Measurements from ENCODE around the gene STIM1.

The STIM1 gene

GRCh38 chr11:3962406-3962840 is 107.0 kb downstream of the STIM1 start:
- H3K36me3 ChIP-seq (ENCODE audit: control insufficient read depth, low read length) = no peaks in the 10 kb centered on the region
- TF ChIP-seq CTCF (IDR thresholded peaks at IDR 0.05; ENCODE audit: low read depth, low read length, poor library complexity, severe bottlenecking) (no peak), EZH2phosphoT487 (IDR thresholded peaks at IDR 0.05; ENCODE audit: borderline replicate concordance, low read length) (no peak)
- H3K9me2 ChIP-seq (replicated peaks; ENCODE audit: control insufficient read depth, low read length) = no peaks in the 10 kb centered on the region
- H3K79me2 ChIP-seq (ENCODE audit: control insufficient read depth, low read length) = 0 out of 2 replicates have a peak, but pooled peaks cover 2% of the 10 kb centered on the region
- H3F3A ChIP-seq (ENCODE audit: control insufficient read depth, insufficient read depth) = no peaks in the 10 kb centered on the region
- H3K9me3 ChIP-seq (ENCODE audit: control insufficient read depth, insufficient read depth, low read length) = no peaks in the 10 kb centered on the region
- H3K4me3 ChIP-seq (ENCODE audit: low read length) = no peak overlapping the region
- no peak overlapping the region for H3K27ac ChIP-seq (ENCODE audit: low read depth, low read length)
- no peaks in the 10 kb centered on the region for H3K27me3 ChIP-seq (ENCODE audit: control insufficient read depth, low read length)
- no peak overlapping the region for H3K4me2 ChIP-seq (ENCODE audit: low read length)
- H4K20me1 ChIP-seq (ENCODE audit: control insufficient read depth, insufficient read depth, low read depth, low read length) = no peaks in the 10 kb centered on the region
- H3K4me1 ChIP-seq (ENCODE audit: control insufficient read depth, low read length) = no peaks in the 10 kb centered on the region

GRCh38 chr11:3964056-3964455 is 108.6 kb downstream of the STIM1 start:
- 0 out of 2 replicates have a peak, but pooled peaks cover 2% of the 10 kb centered on the region for H3K79me2 ChIP-seq (ENCODE audit: control insufficient read depth, low read length)
- no peaks in the 10 kb centered on the region for H3K27me3 ChIP-seq (ENCODE audit: control insufficient read depth, low read length)
- H3K27ac ChIP-seq (ENCODE audit: low read depth, low read length) = no peak overlapping the region
- no peak overlapping the region for H3K4me2 ChIP-seq (ENCODE audit: low read length)
- no peaks in the 10 kb centered on the region for H4K20me1 ChIP-seq (ENCODE audit: control insufficient read depth, insufficient read depth, low read depth, low read length)
- no peaks in the 10 kb centered on the region for H3K9me2 ChIP-seq (replicated peaks; ENCODE audit: control insufficient read depth, low read length)
- H3K36me3 ChIP-seq (ENCODE audit: control insufficient read depth, low read length) = no peaks in the 10 kb centered on the region
- H3K9me3 ChIP-seq (ENCODE audit: control insufficient read depth, insufficient read depth, low read length) = no peaks in the 10 kb centered on the region
- no peak for TF ChIP-seq CTCF (IDR thresholded peaks at IDR 0.05; ENCODE audit: low read depth, low read length, poor library complexity, severe bottlenecking)
- TF ChIP-seq EZH2phosphoT487 (IDR thresholded peaks at IDR 0.05; ENCODE audit: borderline replicate concordance, low read length) = no peak
- no peaks in the 10 kb centered on the region for H3K4me1 ChIP-seq (ENCODE audit: control insufficient read depth, low read length)
- H3K4me3 ChIP-seq (ENCODE audit: low read length) = no peak overlapping the region
- no peaks in the 10 kb centered on the region for H3F3A ChIP-seq (ENCODE audit: control insufficient read depth, insufficient read depth)

DNA sequence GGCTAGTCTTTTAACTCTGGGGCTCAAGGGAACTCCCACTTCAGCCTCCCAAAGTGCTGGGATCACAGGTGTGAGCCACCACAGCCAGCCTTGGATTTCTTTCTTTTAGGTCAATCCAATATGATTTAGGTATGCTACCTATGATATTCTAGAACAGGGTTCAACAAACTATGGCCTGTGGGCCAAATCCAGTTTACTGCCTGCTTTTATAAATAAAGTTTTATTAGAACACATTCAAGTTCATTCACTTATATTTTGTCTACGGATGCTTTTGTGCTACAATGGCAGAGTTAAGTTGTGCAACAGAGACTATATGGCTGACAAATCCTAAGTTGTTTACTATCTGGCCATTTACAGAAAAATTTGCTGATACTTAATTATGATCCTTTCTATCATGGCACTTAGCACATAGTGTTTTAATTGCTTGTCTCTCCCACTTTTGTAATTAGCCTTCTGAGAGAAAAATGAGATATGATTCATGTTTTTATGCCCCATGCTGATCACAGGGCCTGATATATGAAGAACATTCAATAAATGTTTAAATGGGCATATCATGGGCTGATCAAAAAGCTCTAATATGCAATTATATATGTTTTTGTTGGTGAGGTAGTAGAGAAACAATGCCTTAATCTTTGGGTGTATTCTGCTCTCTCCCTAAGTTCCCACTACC is 109.6 kb downstream of the STIM1 start:
- H4K20me1 ChIP-seq (ENCODE audit: control insufficient read depth, insufficient read depth, low read depth, low read length) = no peaks in the 10 kb centered on the region
- no peak for TF ChIP-seq EZH2phosphoT487 (IDR thresholded peaks at IDR 0.05; ENCODE audit: borderline replicate concordance, low read length)
- no peaks in the 10 kb centered on the region for H3K27me3 ChIP-seq (ENCODE audit: control insufficient read depth, low read length)
- H3K9me3 ChIP-seq (ENCODE audit: control insufficient read depth, insufficient read depth, low read length) = no peaks in the 10 kb centered on the region
- H3K79me2 ChIP-seq (ENCODE audit: control insufficient read depth, low read length) = 0 out of 2 replicates have a peak, but pooled peaks cover 2% of the 10 kb centered on the region
- H3K4me3 ChIP-seq (ENCODE audit: low read length) = no peak overlapping the region
- H3K4me2 ChIP-seq (ENCODE audit: low read length) = no peak overlapping the region
- H3K4me1 ChIP-seq (ENCODE audit: control insufficient read depth, low read length) = no peaks in the 10 kb centered on the region
- no peaks in the 10 kb centered on the region for H3F3A ChIP-seq (ENCODE audit: control insufficient read depth, insufficient read depth)
- no peaks in the 10 kb centered on the region for H3K9me2 ChIP-seq (replicated peaks; ENCODE audit: control insufficient read depth, low read length)
- no peak overlapping the region for H3K27ac ChIP-seq (ENCODE audit: low read depth, low read length)
- H3K36me3 ChIP-seq (ENCODE audit: control insufficient read depth, low read length) = no peaks in the 10 kb centered on the region

GRCh38 chr11:3967695-3968094 is 112.2 kb downstream of the STIM1 start:
- Histone ChIP-seq H3K27me3 (ENCODE audit: control insufficient read depth, low read length) (no peaks in the 10 kb centered on the region), H3K4me1 (ENCODE audit: control insufficient read depth, low read length) (no peaks in the 10 kb centered on the region)

More at GRCh38 chr11:3967695-3968094, 112.2 kb downstream of the STIM1 start:
- TF ChIP-seq EZH2phosphoT487 (IDR thresholded peaks at IDR 0.05; ENCODE audit: borderline replicate concordance, low read length) (no peak), CTCF (IDR thresholded peaks at IDR 0.05; ENCODE audit: low read depth, low read length, poor library complexity, severe bottlenecking) (no peak)
- Histone ChIP-seq H3K9me2 (replicated peaks; ENCODE audit: control insufficient read depth, low read length) (no peaks in the 10 kb centered on the region), H3K4me2 (ENCODE audit: low read length) (no peak overlapping the region), H3K27ac (ENCODE audit: low read depth, low read length) (no peak overlapping the region), H3K36me3 (ENCODE audit: control insufficient read depth, low read length) (no peaks in the 10 kb centered on the region), H3K79me2 (ENCODE audit: control insufficient read depth, low read length) (0 out of 2 replicates have a peak, but pooled peaks cover 2% of the 10 kb centered on the region), H3K4me3 (ENCODE audit: low read length) (no peak overlapping the region), H4K20me1 (ENCODE audit: control insufficient read depth, insufficient read depth, low read depth, low read length) (no peaks in the 10 kb centered on the region), H3F3A (ENCODE audit: control insufficient read depth, insufficient read depth) (no peaks in the 10 kb centered on the region), H3K9me3 (ENCODE audit: control insufficient read depth, insufficient read depth, low read length) (no peaks in the 10 kb centered on the region)
